ENCODE measurements around the gene MYF6.

MYF6 gene

DNA sequence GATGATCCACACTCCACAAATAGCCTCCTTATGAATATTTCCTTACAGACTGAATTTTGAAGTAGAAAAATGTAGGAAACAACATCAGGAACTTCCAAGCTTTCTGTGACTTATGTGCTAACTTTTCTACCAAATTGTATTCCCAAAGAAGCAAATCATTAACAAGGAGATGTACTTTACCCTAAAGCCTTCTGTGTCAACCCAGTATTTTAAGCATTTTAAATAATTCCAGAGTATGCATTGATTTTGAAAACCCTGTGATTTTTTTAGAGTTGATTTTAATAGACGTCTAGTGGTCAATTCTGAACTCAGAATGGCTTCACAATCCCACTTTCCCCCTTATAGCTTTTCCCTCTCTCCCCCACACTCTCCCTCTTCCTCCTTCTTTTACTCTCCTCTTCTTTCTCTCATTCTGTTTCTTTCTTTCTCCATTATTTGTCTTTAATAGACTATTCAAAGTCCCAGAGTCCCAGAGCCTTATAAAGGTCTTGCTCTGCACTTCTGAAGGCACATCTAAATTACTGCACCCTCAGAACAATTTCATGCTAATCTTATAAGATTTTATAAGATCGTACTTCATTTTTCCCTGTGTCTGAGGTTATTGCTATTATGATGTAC lies 10.1 kb upstream of the MYF6 start:
- no peak overlapping the region for H3K27ac ChIP-seq
- no peak for DNase-seq (ENCODE audit: low spot score)

DNA sequence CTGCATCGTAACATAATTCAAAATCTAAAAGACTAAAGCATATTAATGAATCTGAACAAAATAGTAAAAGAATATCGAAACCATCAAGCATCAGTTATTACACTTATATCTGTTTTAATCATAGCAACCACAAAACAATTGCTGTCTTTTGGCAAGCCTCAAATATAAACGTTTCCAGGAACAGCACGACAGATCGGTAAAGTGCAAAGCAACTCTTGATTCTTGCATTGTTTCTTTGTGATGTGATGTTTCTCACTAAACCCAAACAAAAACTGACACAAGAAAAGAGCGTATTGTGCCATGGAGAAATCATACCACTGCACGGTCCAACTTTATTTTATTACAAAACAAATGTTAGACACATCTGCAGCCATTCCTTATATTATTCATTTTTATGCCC lies 9.2 kb upstream of the MYF6 start:
- H3K27ac ChIP-seq, result no peak overlapping the region
- DNase-seq (ENCODE audit: low spot score), result no peak
- no peak overlapping the region for H3K4me3 ChIP-seq
- TF ChIP-seq CTCF (IDR thresholded peaks at IDR 0.05), result no peak

More for the DNA sequence above, 10.1 kb upstream of the MYF6 start:
- H3K4me3 ChIP-seq, result no peak overlapping the region
- no peak for TF ChIP-seq CTCF (IDR thresholded peaks at IDR 0.05)

- Histone ChIP-seq H3K27ac (no peak overlapping the region), H3K4me3 (no peak overlapping the region)
- DNase-seq (ENCODE audit: low spot score), result no peak
- no peak for TF ChIP-seq CTCF (IDR thresholded peaks at IDR 0.05)
These were observed 8.4 kb upstream of the MYF6 start for GRCh38 chr12:80698847-80699542.

DNA sequence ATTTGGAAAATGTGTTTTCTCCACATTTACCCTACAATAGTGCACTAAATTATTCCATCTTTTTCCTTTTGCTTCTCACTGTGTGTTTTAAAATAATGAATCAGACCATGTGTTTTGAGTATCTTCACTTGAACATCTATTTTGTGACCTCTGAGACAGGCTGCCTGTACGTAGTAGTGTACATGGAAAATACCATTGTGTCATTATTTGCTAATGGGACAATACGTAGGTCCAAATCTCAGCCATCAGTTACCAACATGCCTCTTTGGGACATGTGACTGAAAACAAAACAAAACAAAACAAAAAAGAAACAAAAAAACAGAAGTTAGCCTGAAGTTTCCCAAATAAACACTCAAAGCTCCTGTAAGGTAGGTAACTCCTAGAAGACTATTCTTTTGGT lies 7.1 kb upstream of the MYF6 start:
- no peak for TF ChIP-seq CTCF (IDR thresholded peaks at IDR 0.05)
- H3K4me3 ChIP-seq, result no peak overlapping the region
- H3K27ac ChIP-seq, result no peak overlapping the region
- no peak for DNase-seq (ENCODE audit: low spot score)

DNA sequence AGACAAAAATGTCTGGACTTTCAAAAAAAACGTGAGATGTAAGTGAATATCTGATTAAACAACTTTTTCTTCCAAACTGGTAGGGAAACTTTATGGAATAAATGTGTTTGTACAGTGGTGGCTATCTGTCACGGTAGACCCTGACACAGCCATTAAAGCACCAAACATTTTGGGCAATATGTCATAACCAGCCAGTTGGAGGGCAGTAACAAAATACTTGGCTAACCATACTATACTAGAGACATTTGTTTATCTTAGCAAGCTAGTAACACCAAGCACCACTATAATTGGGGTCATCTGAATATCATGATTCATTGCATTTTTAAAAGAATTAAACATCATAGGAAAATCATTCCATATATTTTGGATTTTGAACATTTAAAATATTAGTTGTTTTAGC lies 6.0 kb upstream of the MYF6 start:
- Histone ChIP-seq H3K27ac (no peak overlapping the region), H3K4me3 (no peak overlapping the region)
- no peak for DNase-seq (ENCODE audit: low spot score)
- no peak for TF ChIP-seq CTCF (IDR thresholded peaks at IDR 0.05)

DNA sequence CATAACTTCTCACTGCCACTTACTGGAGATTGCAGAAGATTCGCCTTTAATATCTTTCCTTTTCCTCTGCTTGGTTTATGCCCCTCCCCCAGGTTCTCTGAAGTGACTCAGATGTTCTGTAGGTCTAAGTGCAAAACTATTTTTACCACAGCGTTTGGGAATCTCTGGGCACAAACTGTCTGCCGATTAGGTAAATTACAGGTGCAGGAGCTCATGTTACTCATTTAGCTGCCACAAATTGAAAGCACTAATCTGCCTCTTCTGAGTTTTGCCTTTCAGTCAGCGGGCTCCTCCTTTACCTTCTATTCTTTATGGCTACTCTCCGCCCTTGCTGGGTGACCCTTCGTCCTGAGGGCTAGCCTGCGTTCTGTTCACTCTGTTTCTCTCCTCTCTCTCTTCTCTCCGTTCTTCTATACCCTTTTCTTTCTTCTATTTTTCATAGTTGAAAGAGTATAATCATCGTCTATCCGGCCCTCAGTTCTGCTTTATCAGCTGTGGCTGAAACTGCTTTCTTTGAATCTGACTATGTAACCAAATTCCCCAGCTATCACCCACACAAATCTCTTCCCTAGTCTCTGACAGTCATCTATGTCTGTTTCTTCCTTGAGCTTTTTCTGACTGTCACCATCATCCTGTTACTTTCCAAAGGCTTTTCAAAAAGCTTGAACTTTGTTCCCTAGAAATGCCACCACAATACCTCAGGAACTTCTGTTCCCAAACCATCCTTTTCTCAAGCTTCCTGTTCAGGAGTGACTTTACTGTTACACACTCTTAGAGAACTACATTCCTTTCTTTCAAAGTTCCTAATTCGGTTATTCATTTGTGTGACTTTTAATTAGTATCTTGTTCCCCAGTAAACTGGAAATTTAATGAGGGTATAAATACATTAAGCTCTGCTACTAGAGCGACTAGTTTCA lies 4.3 kb upstream of the MYF6 start:
- no peak overlapping the region for H3K27ac ChIP-seq
- DNase-seq (ENCODE audit: low spot score), result no peak
- H3K4me3 ChIP-seq, result no peak overlapping the region
- no peak for TF ChIP-seq CTCF (IDR thresholded peaks at IDR 0.05)

All from coronary artery (tissue), 2 donors.